Activated T-cell treated with anti-CD3 and anti-CD28 coated beads, Interleukin-2, amount 50 U/mL, for 72 hours (primary cell): ENCODE measurements around the gene MAGI2. TPM values are rescaled to one million over a fixed set of nuclear protein-coding genes. Genes with fewer than 3 reads are reported as not detected.

ENCODE experiments used
- ATAC-seq, 2 donors: fragments of 150-1000 bp; cut with Tn5 transposase; replicated peaks in 1 of 2; 2 replicates each; pipeline ENCODE4 v1.10.0; 2021; ENCODE audit warnings: moderate library complexity in 2 of 2, mild to moderate bottlenecking in 1 of 2
- DNase-seq, 2 donors: peaks; one replicate each; pipeline ENCODE4 v3.0.0; 2021 to 2022; ENCODE audit warnings: mixed read lengths in 1 of 2
- H3K27ac Mint-ChIP-seq: one replicate; pipeline ENCODE4 v1.8.0; 2022; ENCODE audit warnings: mild to moderate bottlenecking, moderate library complexity, mixed read lengths
- H3K27me3 Mint-ChIP-seq: one replicate; pipeline ENCODE4 v1.8.0; 2022; ENCODE audit warnings: low read depth, mixed read lengths
- H3K36me3 Mint-ChIP-seq, 2 donors: one replicate each; pipeline ENCODE4 v1.8.0; 2022; ENCODE audit warnings: mixed read lengths in 2 of 2, mild to moderate bottlenecking in 1 of 2; ENCODE audit not compliant: insufficient read depth in 2 of 2
- H3K4me1 Mint-ChIP-seq: one replicate; pipeline ENCODE4 v1.8.0; 2022; ENCODE audit warnings: low read depth, mixed read lengths
- H3K4me3 Mint-ChIP-seq, 2 donors: one replicate each; pipeline ENCODE4 v1.8.0; 2022; ENCODE audit warnings: mild to moderate bottlenecking in 2 of 2, mixed read lengths in 2 of 2, moderate library complexity in 2 of 2
- H3K9me3 Mint-ChIP-seq, 2 donors: one replicate each; pipeline ENCODE4 v1.8.0; 2022; ENCODE audit warnings: mixed read lengths in 2 of 2
- total RNA-seq, 2 donors: library from RNA; stranded (reverse); gene quantifications; one replicate each; pipeline ENCODE4 v1.2.3, GENCODE V29; 2022

The MAGI2 gene
- total RNA-seq, 2 donors from 2014 or later, result 0.31 to 0.44 TPM

- H3K9me3 Mint-ChIP-seq, result no peaks in the 10 kb centered on the region
- H3K27me3 Mint-ChIP-seq, result no peaks in the 10 kb centered on the region
- no peaks in the 10 kb centered on the region for H3K36me3 Mint-ChIP-seq
- no peak overlapping the region for H3K27ac Mint-ChIP-seq
- H3K4me1 Mint-ChIP-seq, result no peaks in the 10 kb centered on the region
- ATAC-seq (no peak), DNase-seq (no peak)
- no peak overlapping the region for H3K4me3 Mint-ChIP-seq
These were observed 52.2 kb downstream of the MAGI2 start for GRCh38 chr7:79401254-79401653.

GRCh38 chr7:79400222-79400621 lies 53.2 kb downstream of the MAGI2 start:
- no peak for DNase-seq

GRCh38 chr7:79398138-79398749 lies 55.2 kb downstream of the MAGI2 start:
- no peak overlapping the region for H3K27ac Mint-ChIP-seq
- ATAC-seq, result no peak
- no peaks in the 10 kb centered on the region for H3K36me3 Mint-ChIP-seq
- no peaks in the 10 kb centered on the region for H3K9me3 Mint-ChIP-seq
- no peak overlapping the region for H3K4me3 Mint-ChIP-seq
- H3K4me1 Mint-ChIP-seq, result no peaks in the 10 kb centered on the region
- no peak for DNase-seq
- no peaks in the 10 kb centered on the region for H3K27me3 Mint-ChIP-seq

More at GRCh38 chr7:79400222-79400621, 53.2 kb downstream of the MAGI2 start:
- no peak for ATAC-seq
- Mint-ChIP-seq H3K36me3 (no peaks in the 10 kb centered on the region), H3K4me1 (no peaks in the 10 kb centered on the region), H3K27ac (no peak overlapping the region), H3K9me3 (no peaks in the 10 kb centered on the region), H3K4me3 (no peak overlapping the region), H3K27me3 (no peaks in the 10 kb centered on the region)

GRCh38 chr7:79386688-79387422 lies 66.6 kb downstream of the MAGI2 start:
- peaks cover under 1 to 6% of the 10 kb centered on the region in 2 donors for H3K9me3 Mint-ChIP-seq
- ATAC-seq, result no peak
- no peak for DNase-seq
- no peaks in the 10 kb centered on the region for H3K27me3 Mint-ChIP-seq
- H3K4me3 Mint-ChIP-seq, result no peak overlapping the region
- no peak overlapping the region for H3K27ac Mint-ChIP-seq
- peaks cover 0 to 2% of the 10 kb centered on the region in 2 donors for H3K36me3 Mint-ChIP-seq
- H3K4me1 Mint-ChIP-seq, result no peaks in the 10 kb centered on the region

- Mint-ChIP-seq H3K9me3 (no peaks in the 10 kb centered on the region), H3K27me3 (no peaks in the 10 kb centered on the region), H3K4me1 (no peaks in the 10 kb centered on the region), H3K4me3 (no peak overlapping the region), H3K27ac (no peak overlapping the region), H3K36me3 (no peaks in the 10 kb centered on the region)
- ATAC-seq (no peak), DNase-seq (no peak)
These were observed 71.5 kb downstream of the MAGI2 start for GRCh38 chr7:79381921-79382320.

- no peaks in the 10 kb centered on the region for H3K4me1 Mint-ChIP-seq
- H3K9me3 Mint-ChIP-seq, result peaks cover 0 to 3% of the 10 kb centered on the region in 2 donors
- H3K4me3 Mint-ChIP-seq, result no peak overlapping the region
- H3K36me3 Mint-ChIP-seq, result no peaks in the 10 kb centered on the region
- ATAC-seq (no peak), DNase-seq (no peak)
- H3K27ac Mint-ChIP-seq, result no peak overlapping the region
- no peaks in the 10 kb centered on the region for H3K27me3 Mint-ChIP-seq
These were observed 76.4 kb downstream of the MAGI2 start for GRCh38 chr7:79377097-79377496.

GRCh38 chr7:79376299-79377025 lies 77.0 kb downstream of the MAGI2 start:
- Mint-ChIP-seq H3K36me3 (no peaks in the 10 kb centered on the region), H3K4me1 (no peaks in the 10 kb centered on the region), H3K9me3 (peaks cover 0 to 4% of the 10 kb centered on the region in 2 donors), H3K27ac (no peak overlapping the region), H3K27me3 (no peaks in the 10 kb centered on the region), H3K4me3 (no peak overlapping the region)
- DNase-seq (no peak), ATAC-seq (no peak)

- ATAC-seq (no peak), DNase-seq (no peak)
- H3K27me3 Mint-ChIP-seq, result no peaks in the 10 kb centered on the region
- no peaks in the 10 kb centered on the region for H3K4me1 Mint-ChIP-seq
- no peak overlapping the region for H3K4me3 Mint-ChIP-seq
- no peak overlapping the region for H3K27ac Mint-ChIP-seq
- no peaks in the 10 kb centered on the region for H3K9me3 Mint-ChIP-seq
- no peaks in the 10 kb centered on the region for H3K36me3 Mint-ChIP-seq
These were observed 92.3 kb downstream of the MAGI2 start for GRCh38 chr7:79361214-79361613.

- ATAC-seq, result no peak
- no peak overlapping the region for H3K27ac Mint-ChIP-seq
- no peak overlapping the region for H3K4me3 Mint-ChIP-seq
- no peaks in the 10 kb centered on the region for H3K9me3 Mint-ChIP-seq
- no peaks in the 10 kb centered on the region for H3K27me3 Mint-ChIP-seq
- no peak for DNase-seq
- no peaks in the 10 kb centered on the region for H3K36me3 Mint-ChIP-seq
- H3K4me1 Mint-ChIP-seq, result no peaks in the 10 kb centered on the region
These were observed 93.6 kb downstream of the MAGI2 start for GRCh38 chr7:79359827-79360226.

GRCh38 chr7:79357101-79357500 lies 96.4 kb downstream of the MAGI2 start:
- H3K27ac Mint-ChIP-seq, result no peak overlapping the region
- H3K9me3 Mint-ChIP-seq, result no peaks in the 10 kb centered on the region

GRCh38 chr7:79353720-79354468 lies 99.6 kb downstream of the MAGI2 start:
- ATAC-seq, result no peak
- no peak for DNase-seq
- H3K27me3 Mint-ChIP-seq, result no peaks in the 10 kb centered on the region
- no peaks in the 10 kb centered on the region for H3K4me1 Mint-ChIP-seq
- no peak overlapping the region for H3K4me3 Mint-ChIP-seq
- no peak overlapping the region for H3K27ac Mint-ChIP-seq
- no peaks in the 10 kb centered on the region for H3K36me3 Mint-ChIP-seq
- H3K9me3 Mint-ChIP-seq, result no peaks in the 10 kb centered on the region

More at GRCh38 chr7:79357101-79357500, 96.4 kb downstream of the MAGI2 start:
- Mint-ChIP-seq H3K36me3 (no peaks in the 10 kb centered on the region), H3K27me3 (no peaks in the 10 kb centered on the region), H3K4me3 (no peak overlapping the region), H3K4me1 (no peaks in the 10 kb centered on the region)
- ATAC-seq (no peak), DNase-seq (no peak)

GRCh38 chr7:79352323-79352722 lies 101.1 kb downstream of the MAGI2 start:
- H3K4me1 Mint-ChIP-seq, result no peaks in the 10 kb centered on the region
- no peak overlapping the region for H3K27ac Mint-ChIP-seq
- ATAC-seq (no peak), DNase-seq (no peak)
- no peaks in the 10 kb centered on the region for H3K36me3 Mint-ChIP-seq
- H3K9me3 Mint-ChIP-seq, result no peaks in the 10 kb centered on the region
- no peak overlapping the region for H3K4me3 Mint-ChIP-seq
- H3K27me3 Mint-ChIP-seq, result no peaks in the 10 kb centered on the region

GRCh38 chr7:79347351-79347750 lies 106.1 kb downstream of the MAGI2 start:
- Mint-ChIP-seq H3K9me3 (no peaks in the 10 kb centered on the region), H3K4me3 (no peak overlapping the region), H3K27ac (no peak overlapping the region), H3K27me3 (no peaks in the 10 kb centered on the region), H3K36me3 (no peaks in the 10 kb centered on the region), H3K4me1 (no peaks in the 10 kb centered on the region)
- no peak for DNase-seq
- ATAC-seq, result no peak
